Ectodermal cell (in vitro differentiated cells): ENCODE measurements around the gene PKD2L1.

Experiments used
- H3K27ac ChIP-seq: 2 replicates; pipeline ENCODE4 v1.7.0; 2013; ENCODE audit warnings: mild to moderate bottlenecking, low read depth, low read length; ENCODE audit not compliant: insufficient read depth, poor library complexity, severe bottlenecking
- H3K27me3 ChIP-seq: 2 replicates; pipeline ENCODE4 v1.7.0; 2013; ENCODE audit warnings: mild to moderate bottlenecking, low read length; ENCODE audit not compliant: insufficient read depth, control insufficient read depth, poor library complexity, severe bottlenecking
- H3K36me3 ChIP-seq: one replicate; pipeline ENCODE4 v1.7.0; 2013; ENCODE audit warnings: low read length; ENCODE audit not compliant: control insufficient read depth, insufficient read depth
- H3K4me1 ChIP-seq: one replicate; pipeline ENCODE4 v1.7.0; 2013; ENCODE audit warnings: low read length; ENCODE audit not compliant: control insufficient read depth, insufficient read depth
- H3K4me3 ChIP-seq: 2 replicates; pipeline ENCODE4 v1.7.0; 2013; ENCODE audit warnings: low read depth, low read length, control low read depth; ENCODE audit not compliant: insufficient read depth
- H3K9me3 ChIP-seq: 2 replicates; pipeline ENCODE4 v1.7.0; 2013; ENCODE audit warnings: mild to moderate bottlenecking, low read length, moderate library complexity; ENCODE audit not compliant: control insufficient read depth
- WGBS, 2 experiments: methylation state at CpG; one replicate each; pipeline ENCODE4 v1.1.7; 2013; ENCODE audit warnings: missing lambda C conversion rate in 2 of 2; 5-methylcytosine and 5-hydroxymethylcytosine counted together

The PKD2L1 gene

DNA sequence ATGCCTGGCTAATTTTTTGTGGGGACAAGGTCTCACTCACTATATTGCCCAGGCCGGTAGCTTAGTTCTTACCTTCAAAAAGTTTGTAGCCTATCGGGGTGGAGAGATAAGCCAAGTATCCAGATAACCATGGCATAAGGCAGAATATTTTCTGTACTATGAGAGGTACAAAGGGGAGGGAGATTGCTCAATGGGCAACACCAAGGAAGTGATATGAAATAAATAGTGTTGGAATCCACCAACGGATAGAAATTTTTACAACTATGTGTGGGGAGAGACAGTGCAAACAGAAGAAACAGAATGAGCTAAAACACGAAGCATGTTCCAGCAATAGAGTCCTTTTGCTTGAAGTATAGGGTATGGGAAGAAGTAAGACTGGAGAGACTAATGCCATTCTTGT, 25.1 kb upstream of the PKD2L1 start:
- Histone ChIP-seq H3K36me3 (peaks cover 63% of the 10 kb centered on the region), H3K4me3 (no peak overlapping the region), H3K4me1 (peaks cover 10% of the 10 kb centered on the region), H3K9me3 (no peaks in the 10 kb centered on the region), H3K27me3 (no peaks in the 10 kb centered on the region), H3K27ac (no peak overlapping the region)
- 94 to 98% methylated on average over 4 of the region's 4 CpGs for WGBS, 2 experiments

DNA sequence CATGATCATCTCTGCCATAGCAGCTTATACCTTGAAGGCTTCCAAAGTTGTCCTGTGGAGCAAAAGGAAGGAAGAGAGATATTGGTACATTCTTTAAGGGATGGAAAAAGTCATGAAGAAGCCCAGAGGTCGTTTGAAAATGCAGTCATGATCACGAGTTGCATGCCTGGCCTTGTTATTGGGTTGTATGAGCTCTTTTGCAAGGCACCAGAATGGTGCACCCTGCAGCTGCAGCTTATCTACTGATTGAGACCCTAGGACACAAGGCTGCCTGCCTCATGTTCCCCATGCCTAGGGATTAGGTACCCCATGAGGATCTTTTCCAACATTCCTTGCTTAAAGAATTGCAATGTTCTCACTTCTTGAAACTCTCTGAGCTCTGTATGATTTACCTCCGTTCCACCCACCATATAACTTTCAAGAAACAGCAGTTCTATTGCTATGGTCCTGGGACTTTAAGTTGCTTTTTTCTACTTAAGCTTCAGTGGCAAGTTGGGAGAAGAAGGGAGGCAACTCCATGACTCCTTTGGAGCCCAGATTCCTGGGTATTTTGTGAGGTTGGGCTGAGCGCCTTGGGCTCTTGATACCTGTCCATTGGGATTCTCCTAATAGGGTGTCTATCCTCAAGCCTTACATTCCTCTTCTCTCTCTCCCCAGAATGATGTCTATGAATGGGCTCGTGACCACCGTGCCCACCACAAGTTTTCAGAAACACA, 23.9 kb upstream of the PKD2L1 start:
- Histone ChIP-seq H3K27me3 (no peaks in the 10 kb centered on the region), H3K27ac (no peak overlapping the region), H3K9me3 (no peaks in the 10 kb centered on the region), H3K4me3 (no peak overlapping the region), H3K36me3 (peaks cover 59% of the 10 kb centered on the region), H3K4me1 (peaks cover 22% of the 10 kb centered on the region)
- 94 to 96% methylated on average over 6 of the region's 6 CpGs for WGBS, 2 experiments

DNA sequence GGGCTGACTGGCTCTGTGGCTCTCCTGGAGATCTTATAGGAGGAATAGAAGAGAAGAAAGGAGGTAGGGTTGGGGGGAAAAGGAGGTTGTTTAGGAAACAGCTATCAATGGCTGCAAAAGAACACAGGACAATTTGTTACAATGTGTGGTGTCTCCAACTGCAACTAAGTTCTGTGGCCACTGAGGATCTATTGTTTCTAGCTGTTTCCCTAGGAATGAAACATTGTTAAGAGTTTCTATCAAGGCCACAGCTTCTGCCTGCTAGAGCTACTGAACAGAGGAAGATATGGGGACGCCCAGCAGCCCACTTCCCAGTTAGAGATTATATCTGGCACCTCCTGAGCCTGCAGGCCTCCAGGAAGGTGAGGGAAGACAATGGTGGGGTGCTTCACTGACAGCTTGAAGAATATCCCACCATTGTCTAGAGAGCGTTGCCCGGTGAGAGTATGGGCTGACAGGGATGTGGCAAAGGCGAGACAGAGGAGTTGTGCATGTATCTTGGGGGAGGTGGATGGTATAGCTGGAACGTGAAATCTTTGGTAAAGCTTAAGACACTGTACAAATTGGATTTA, 21.0 kb upstream of the PKD2L1 start:
- Histone ChIP-seq H3K4me3 (peak overlapping the region; percentile 96), H3K36me3 (peaks cover 45% of the 10 kb centered on the region), H3K27me3 (no peaks in the 10 kb centered on the region), H3K9me3 (no peaks in the 10 kb centered on the region), H3K4me1 (peaks cover 33% of the 10 kb centered on the region), H3K27ac (no peak overlapping the region)
- 88 to 92% methylated on average over 5 of the region's 5 CpGs for WGBS, 2 experiments

DNA sequence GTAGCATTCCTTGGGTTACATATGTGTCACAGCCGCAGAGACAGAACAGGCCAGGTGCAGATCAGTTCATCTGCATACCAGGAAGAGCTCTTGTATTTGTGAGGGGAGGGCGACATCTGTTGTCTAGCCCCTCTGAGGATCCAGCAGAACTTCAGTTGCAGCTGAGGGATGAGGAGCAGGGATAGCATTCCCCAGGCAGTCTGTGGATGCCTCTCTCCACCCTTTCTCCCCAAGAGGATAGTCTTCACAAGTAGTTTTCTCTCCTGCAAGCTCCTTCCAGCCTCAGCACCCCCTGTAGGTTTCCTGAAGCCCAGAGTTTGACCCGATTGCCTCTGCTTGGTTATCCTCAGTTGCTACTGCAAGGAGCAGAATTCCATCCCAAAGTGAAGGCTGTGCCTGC, 19.6 kb upstream of the PKD2L1 start:
- peaks cover 32% of the 10 kb centered on the region for H3K36me3 ChIP-seq
- H3K4me3 ChIP-seq = peak overlapping the region; percentile 96
- no peak overlapping the region for H3K27ac ChIP-seq
- WGBS, 2 experiments = 67 to 74% methylated on average over 3 of the region's 3 CpGs
- H3K27me3 ChIP-seq = no peaks in the 10 kb centered on the region
- H3K9me3 ChIP-seq = no peaks in the 10 kb centered on the region
- peaks cover 33% of the 10 kb centered on the region for H3K4me1 ChIP-seq

DNA sequence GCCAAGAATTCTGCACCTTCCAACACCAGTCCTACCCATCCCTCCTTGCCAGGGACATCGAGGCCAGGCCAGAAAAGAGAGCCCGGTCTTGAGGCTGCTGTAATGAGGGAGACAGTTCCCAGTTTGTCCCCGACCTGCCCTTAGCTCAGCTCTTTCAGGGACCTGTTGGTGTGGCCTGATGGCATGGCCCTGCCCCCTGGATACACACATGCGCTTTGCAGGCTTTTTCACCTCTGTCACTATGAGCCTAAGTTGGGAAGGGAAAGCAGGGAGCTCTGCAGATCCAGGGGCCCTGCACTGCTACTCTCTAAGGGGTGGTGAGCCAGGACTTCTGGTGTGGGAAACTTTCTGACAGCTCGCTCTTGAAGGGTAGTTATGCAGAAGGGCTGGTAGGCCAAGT, 19.1 kb upstream of the PKD2L1 start:
- WGBS, 2 experiments = 75% methylated on average over 5 of the region's 5 CpGs
- Histone ChIP-seq H3K36me3 (peaks cover 26% of the 10 kb centered on the region), H3K4me3 (peak overlapping the region; percentile 96), H3K27ac (no peak overlapping the region), H3K9me3 (no peaks in the 10 kb centered on the region), H3K4me1 (peaks cover 33% of the 10 kb centered on the region), H3K27me3 (no peaks in the 10 kb centered on the region)

DNA sequence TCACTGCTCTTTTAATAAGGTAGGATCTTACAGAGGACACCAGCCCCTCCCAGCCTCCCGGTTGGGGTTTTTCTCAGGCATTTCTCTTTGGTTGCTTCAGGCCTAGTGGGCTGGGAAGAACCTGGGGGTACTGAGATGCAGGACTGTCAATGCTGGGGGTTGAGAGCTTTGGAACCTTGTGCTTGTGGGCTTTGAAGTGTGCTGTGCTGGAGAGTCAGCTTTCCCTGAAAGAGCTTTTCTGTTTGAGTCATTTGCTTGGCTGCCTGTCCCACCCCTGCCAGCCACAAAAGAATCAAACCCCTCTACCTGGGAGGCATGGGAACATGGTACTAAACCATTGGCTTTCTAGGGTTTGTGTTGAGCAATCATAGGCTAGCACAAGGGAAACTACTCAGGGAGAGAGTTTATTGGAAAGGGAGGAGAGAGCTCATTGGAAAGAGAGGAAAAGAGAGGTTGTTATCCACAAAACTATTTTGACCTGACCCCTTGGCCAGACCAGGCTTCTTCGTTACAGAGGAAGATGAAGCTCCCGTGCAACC, 18.4 kb upstream of the PKD2L1 start:
- Histone ChIP-seq H3K9me3 (no peaks in the 10 kb centered on the region), H3K4me3 (peak overlapping the region; percentile 96), H3K4me1 (peaks cover 33% of the 10 kb centered on the region), H3K36me3 (peaks cover 25% of the 10 kb centered on the region), H3K27ac (no peak overlapping the region), H3K27me3 (no peaks in the 10 kb centered on the region)
- WGBS, 2 experiments = 39 to 54% methylated on average over 3 of the region's 3 CpGs

DNA sequence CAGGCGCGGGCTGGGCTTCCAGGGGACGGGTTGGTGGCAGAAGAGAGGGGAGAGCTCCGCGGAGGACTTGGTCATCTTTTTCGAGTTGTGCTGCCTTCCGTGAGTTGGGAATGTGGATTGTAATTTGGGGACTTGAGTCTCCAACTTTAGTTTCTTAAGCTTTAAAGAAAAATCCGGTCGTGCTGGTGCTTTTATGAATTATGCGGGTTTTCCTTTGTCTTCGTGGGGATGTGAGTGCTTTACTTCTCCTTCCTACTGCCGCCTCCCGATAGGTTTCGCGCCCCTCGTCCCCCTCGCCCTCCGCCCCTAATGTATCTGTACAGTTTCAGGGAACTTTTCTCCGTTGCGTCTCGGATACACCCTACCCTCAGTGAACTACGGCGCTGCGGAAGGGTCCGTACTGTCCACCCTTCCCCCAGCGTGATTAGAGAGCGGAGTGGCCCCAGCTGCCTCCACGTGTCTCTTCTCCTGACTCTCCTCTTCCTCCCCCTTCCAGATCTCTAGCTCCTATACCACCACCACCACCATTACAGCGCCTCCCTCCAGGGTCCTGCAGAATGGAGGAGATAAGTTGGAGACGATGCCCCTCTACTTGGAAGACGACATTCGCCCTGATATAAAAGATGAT, 17.7 kb upstream of the PKD2L1 start:
- H3K36me3 ChIP-seq = peaks cover 20% of the 10 kb centered on the region
- WGBS, 2 experiments = 0% methylated on average over 32 of the region's 32 CpGs
- H3K27ac ChIP-seq = no peak overlapping the region
- no peaks in the 10 kb centered on the region for H3K27me3 ChIP-seq
- H3K4me3 ChIP-seq = peak overlapping the region; percentile 96
- H3K9me3 ChIP-seq = no peaks in the 10 kb centered on the region
- peaks cover 33% of the 10 kb centered on the region for H3K4me1 ChIP-seq

DNA sequence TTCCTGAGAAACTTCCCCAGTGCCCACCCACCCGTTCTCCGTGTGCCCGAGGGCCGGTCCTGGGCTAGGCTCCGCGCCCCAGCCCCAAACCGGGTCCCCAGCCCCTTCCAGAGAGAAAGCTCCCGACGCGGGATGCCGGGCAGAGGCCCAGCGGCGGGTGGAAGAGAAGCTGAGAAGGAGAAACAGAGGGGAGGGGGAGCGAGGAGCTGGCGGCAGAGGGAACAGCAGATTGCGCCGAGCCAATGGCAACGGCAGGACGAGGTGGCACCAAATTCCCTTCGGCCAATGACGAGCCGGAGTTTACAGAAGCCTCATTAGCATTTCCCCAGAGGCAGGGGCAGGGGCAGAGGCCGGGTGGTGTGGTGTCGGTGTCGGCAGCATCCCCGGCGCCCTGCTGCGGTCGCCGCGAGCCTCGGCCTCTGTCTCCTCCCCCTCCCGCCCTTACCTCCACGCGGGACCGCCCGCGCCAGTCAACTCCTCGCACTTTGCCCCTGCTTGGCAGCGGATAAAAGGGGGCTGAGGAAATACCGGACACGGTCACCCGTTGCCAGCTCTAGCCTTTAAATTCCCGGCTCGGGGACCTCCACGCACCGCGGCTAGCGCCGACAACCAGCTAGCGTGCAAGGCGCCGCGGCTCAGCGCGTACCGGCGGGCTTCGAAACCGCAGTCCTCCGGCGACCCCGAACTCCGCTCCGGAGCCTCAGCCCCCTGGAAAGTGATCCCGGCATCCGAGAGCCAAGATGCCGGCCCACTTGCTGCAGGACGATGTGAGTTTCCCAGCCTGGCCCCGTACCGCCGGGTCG, 16.9 kb upstream of the PKD2L1 start, which contains the start of gene SCD:
Gene SCD, plus strand, starts transcription at position 469 of the 803 bp plus-strand sequence. Its CDS starts 272 bp downstream, at position 741.
- Histone ChIP-seq H3K27ac (peak within 1 kb of the TSS; percentile 95), H3K9me3 (no peaks in the 10 kb centered on the region), H3K4me3 (peak within 1 kb of the TSS; percentile 96), H3K4me1 (peaks cover 33% of the 10 kb centered on the region), H3K27me3 (no peaks in the 10 kb centered on the region), H3K36me3 (peaks cover 13% of the 10 kb centered on the region)
- WGBS, 2 experiments = 0% methylated on average over 73 of the region's 73 CpGs

DNA sequence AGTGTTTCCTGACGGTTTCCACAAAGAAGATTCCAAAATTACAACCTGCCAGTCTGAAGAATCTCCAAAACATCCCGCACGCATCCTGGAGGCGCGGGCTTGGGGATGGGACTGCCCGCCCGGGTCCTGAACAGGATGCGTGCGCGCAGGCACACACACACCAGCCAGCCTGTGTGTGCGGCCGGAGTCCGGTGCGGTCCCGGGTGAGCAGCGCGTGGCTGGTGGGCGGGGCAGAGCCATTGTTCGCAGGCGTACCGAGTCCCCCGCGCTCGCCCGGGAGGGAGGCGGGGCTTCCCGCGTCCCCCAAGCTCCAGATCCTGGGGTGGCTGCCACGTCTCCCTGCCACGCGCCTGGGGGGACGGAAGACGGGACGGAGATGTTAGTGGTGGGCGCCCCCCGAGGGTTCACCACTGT, 16.3 kb upstream of the PKD2L1 start:
- Histone ChIP-seq H3K27me3 (no peaks in the 10 kb centered on the region), H3K4me1 (peaks cover 33% of the 10 kb centered on the region), H3K4me3 (peak overlapping the region; percentile 96), H3K9me3 (no peaks in the 10 kb centered on the region), H3K36me3 (peaks cover 10% of the 10 kb centered on the region), H3K27ac (peak overlapping the region; percentile 95)
- WGBS, 2 experiments = 1% methylated on average over 36 of the region's 36 CpGs
